Measurements from ENCODE around the gene SEC24C.
"Not testable (repeated sequence)": the region's sequence is repeated elsewhere in the genome, so short reads cannot be mapped to it uniquely, and the experiment has no call there.

SEC24C gene

DNA sequence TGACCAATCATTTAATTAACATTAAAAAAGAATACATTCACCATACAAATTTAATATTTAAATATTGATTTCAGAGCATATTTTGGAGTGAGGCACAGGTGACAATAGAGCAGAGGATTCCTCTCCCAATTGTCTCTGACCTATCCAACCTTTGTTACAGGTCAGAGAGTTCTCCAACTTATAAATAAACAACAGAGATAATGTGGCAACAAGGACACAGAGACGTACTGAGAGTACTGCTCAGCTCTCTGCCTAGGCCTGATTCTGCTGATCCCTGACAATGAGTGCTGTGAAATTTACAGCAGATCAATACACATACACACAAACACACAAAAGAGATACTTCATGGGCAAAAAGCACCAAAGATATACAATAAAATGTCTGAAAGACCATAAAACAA is 27.9 kb upstream of the SEC24C start:
- Mint-ChIP-seq H3K9me3 (no peaks in the 10 kb centered on the region), H3K27ac (no peak overlapping the region), H3K27me3 (ENCODE audit: low read depth, poor library complexity) (peaks cover 3% of the 10 kb centered on the region), H3K4me3 (no peak overlapping the region), H3K36me3 (ENCODE audit: low read depth) (peaks cover 42% of the 10 kb centered on the region), H3K4me1 (no peaks in the 10 kb centered on the region)
- TF ChIP-seq, protein P1, sequence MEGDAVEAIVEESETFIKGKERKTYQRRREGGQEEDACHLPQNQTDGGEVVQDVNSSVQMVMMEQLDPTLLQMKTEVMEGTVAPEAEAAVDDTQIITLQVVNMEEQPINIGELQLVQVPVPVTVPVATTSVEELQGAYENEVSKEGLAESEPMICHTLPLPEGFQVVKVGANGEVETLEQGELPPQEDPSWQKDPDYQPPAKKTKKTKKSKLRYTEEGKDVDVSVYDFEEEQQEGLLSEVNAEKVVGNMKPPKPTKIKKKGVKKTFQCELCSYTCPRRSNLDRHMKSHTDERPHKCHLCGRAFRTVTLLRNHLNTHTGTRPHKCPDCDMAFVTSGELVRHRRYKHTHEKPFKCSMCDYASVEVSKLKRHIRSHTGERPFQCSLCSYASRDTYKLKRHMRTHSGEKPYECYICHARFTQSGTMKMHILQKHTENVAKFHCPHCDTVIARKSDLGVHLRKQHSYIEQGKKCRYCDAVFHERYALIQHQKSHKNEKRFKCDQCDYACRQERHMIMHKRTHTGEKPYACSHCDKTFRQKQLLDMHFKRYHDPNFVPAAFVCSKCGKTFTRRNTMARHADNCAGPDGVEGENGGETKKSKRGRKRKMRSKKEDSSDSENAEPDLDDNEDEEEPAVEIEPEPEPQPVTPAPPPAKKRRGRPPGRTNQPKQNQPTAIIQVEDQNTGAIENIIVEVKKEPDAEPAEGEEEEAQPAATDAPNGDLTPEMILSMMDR (IDR thresholded peaks at IDR 0.05): no peak
- DNase-seq: no peak

DNA sequence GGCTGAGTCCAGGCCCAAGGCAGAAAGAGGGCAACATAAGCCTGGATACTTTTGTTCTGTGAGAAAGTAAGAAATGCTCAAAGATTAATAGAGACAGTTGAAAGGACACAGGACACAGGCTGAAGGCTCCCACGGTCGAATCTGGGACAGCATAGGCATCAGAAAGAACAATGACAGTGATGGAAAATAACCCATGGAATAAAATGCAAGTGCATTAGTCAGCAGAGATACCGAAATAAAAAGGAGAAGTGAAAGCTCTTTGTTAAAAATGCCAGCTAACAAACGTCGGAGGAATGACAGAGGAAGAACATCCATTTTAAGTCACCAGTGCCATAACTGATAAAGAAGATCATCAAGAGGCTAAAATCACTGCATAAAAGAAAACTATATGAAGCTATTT is 26.6 kb upstream of the SEC24C start:
- Mint-ChIP-seq H3K4me3 (no peak overlapping the region), H3K4me1 (no peaks in the 10 kb centered on the region), H3K27me3 (ENCODE audit: low read depth, poor library complexity) (peaks cover 3% of the 10 kb centered on the region), H3K27ac (no peak overlapping the region), H3K36me3 (ENCODE audit: low read depth) (peaks cover 48% of the 10 kb centered on the region), H3K9me3 (no peaks in the 10 kb centered on the region)
- no peak for DNase-seq
- TF ChIP-seq, protein P1 (IDR thresholded peaks at IDR 0.05): no peak

DNA sequence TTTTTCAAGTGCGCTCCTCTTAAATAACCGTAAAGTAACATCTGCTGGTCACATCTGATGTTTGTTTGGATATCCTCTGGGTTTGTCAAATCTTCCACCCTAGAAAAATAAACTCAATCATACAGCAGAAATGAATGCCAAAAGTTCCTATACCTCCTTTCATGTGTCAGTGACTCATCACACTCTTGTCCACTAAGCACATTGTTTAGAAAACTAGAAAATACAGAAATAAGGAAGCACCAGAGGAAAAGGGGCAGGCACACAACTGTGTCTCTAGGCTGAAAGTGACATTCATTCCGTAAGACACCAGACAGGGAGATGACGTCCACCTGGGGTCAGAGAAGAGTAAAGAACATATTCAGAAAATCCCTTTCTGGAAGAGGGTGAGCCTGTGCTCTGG is 23.6 kb upstream of the SEC24C start:
- peak overlapping the region; percentile 29 for H3K27ac Mint-ChIP-seq
- not testable (repeated sequence) for H3K4me1 Mint-ChIP-seq; H3K9me3 Mint-ChIP-seq; DNase-seq; H3K4me3 Mint-ChIP-seq; H3K27me3 Mint-ChIP-seq (ENCODE audit: low read depth, poor library complexity)
- H3K36me3 Mint-ChIP-seq (ENCODE audit: low read depth): peaks cover 58% of the 10 kb centered on the region

DNA sequence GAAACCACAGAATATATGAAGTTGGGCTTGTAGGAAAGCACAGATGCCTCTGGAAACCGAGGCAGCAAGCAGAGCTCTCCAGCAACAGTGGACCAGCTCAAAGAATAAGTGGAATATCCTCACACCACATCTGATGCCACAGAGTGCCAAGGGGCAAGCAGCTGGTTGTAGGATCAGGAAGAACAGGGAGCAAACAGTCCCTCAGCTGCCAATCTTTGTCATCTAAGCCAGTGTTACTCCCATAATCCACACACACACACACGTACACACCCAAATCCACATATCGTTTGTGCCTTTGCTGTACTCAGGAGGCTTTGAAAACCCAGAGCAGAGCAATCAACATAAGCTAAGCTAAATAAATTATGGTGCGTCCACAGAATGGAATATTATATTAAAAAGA is 20.7 kb upstream of the SEC24C start:
- no peak for DNase-seq
- H3K4me3 Mint-ChIP-seq: no peak overlapping the region

DNA sequence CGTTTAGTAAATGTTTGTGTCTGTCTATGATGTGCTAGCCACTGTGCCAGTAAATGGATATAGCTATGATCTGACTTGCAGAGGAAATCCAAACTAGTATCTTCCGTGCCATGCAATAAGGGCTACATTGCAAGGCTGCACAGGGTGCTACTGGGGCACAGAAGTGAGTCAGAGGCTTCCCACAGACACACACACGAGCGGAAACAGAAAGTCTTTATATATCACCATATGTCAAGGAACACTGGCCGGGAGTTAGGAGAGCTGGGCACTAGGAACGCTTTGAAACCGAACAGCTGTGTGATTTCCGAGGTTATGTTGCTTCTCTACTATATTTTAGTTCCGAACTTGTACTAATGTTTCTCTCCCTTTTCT is 14.4 kb upstream of the SEC24C start:
- Mint-ChIP-seq H3K4me3 (peak overlapping the region; percentile 99), H3K4me1 (peaks cover 12% of the 10 kb centered on the region), H3K27ac (peak overlapping the region; percentile 99), H3K36me3 (ENCODE audit: low read depth) (peaks cover 18% of the 10 kb centered on the region)
- DNase-seq; H3K27me3 Mint-ChIP-seq (ENCODE audit: low read depth, poor library complexity); H3K9me3 Mint-ChIP-seq: not testable (repeated sequence)

More for the DNA sequence above, 20.7 kb upstream of the SEC24C start:
- Mint-ChIP-seq H3K27me3 (ENCODE audit: low read depth, poor library complexity) (no peaks in the 10 kb centered on the region), H3K36me3 (ENCODE audit: low read depth) (peaks cover 51% of the 10 kb centered on the region), H3K9me3 (no peaks in the 10 kb centered on the region), H3K27ac (no peak overlapping the region), H3K4me1 (no peaks in the 10 kb centered on the region)
- TF ChIP-seq, protein P1 (IDR thresholded peaks at IDR 0.05): no peak

DNA sequence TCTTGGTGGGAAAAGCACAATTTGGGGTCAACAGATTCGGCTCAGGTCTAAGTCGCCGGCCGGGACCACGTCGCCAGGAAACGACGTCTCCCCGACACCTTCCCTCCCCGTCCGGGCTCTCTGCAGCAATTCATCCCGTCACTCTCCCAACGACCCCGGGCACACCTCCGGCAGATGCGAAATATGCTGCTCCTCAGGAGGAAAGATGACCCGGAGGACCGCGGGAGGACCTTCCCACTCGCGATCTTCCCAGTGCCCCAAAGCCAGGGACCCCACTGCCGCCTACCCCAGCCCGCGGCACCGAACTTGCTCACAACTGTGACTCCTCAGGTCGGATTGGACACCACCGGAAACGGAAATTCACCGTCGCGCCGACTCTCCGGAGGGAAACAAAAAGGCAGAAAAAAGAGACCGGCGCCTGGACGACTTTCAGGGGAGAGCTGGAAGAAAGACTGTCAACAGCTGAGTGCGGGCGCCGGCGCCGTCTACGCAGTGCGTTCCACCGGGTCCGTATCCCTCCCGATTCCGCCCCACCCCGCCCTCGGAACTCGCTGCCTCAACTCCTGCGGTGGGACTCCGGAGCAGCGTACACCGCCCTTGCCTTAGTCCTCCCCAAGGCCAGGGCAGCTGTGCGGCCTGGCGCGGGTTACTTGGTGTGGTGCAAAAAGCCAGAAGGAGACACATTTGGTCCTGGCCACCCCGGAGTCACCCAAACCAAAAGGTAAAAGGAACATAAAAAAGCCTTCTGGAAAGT is 13.8 kb upstream of the SEC24C start:
- Mint-ChIP-seq H3K4me1 (peaks cover 12% of the 10 kb centered on the region), H3K9me3 (no peaks in the 10 kb centered on the region), H3K27ac (peak overlapping the region; percentile 99), H3K36me3 (ENCODE audit: low read depth) (peaks cover 24% of the 10 kb centered on the region), H3K27me3 (ENCODE audit: low read depth, poor library complexity) (no peaks in the 10 kb centered on the region), H3K4me3 (peak overlapping the region; percentile 99)
- TF ChIP-seq, protein P1 (IDR thresholded peaks at IDR 0.05): no peak
- peak; percentile 87 for DNase-seq
